Limb (tissue), 2 donors: ENCODE results near the gene SCRN2.

ENCODE experiments used
- DNase-seq, 2 donors: peaks; one replicate each; pipeline ENCODE4 v3.0.0-alpha.2; 2016; ENCODE audit errors: extremely low spot score in 2 of 2

The SCRN2 gene

DNA sequence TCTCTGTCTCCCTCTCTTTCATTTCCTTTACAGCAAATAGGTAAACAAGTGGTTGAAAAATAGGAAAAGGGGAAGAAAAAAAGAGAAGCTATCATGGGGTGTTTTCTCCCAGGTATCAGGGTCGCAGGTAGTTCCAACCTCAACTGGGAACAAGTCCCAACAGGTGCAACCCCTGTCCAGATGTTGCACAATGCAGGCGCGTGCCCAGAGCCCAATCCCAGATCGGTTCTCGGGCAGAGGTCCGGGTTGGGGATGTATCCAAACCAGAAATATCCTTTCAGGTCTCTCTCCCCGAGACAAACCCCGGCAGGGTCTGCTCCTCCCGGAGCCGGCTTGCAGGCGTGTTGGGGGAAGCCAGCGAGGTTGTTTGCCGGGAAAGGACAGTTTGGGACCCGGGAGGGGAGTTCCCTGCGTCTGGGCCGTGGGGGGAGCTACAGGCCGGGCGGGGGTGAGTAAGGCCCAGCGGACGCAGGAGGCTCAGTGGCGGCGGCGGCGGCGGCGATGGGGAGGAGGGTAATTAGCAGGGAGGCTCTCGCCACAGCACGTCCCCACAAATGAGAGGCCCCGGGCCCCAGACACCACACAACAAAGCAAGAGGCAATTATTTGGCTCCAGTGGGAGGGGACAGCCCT lies 31.1 kb upstream of the SCRN2 start:
- no peak for DNase-seq

DNA sequence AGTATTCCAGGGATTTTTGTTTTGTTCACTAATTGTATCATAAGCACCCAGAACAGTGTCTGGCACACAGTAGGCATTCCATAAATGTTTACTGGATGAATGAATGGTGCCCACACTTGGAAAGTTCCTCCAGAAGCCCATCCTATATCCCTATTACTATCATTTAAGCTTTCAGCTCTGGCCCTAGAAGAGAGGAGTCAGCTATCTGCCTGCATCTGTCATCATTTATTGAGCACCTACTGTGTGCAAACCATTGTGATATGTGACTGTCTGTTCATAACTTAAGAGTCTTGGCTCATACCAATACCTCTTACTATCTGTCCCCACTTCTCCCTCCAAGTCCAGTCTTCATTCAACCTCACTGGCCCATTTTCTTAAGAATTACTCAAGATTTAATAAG lies 30.0 kb upstream of the SCRN2 start:
- no peak for DNase-seq

DNA sequence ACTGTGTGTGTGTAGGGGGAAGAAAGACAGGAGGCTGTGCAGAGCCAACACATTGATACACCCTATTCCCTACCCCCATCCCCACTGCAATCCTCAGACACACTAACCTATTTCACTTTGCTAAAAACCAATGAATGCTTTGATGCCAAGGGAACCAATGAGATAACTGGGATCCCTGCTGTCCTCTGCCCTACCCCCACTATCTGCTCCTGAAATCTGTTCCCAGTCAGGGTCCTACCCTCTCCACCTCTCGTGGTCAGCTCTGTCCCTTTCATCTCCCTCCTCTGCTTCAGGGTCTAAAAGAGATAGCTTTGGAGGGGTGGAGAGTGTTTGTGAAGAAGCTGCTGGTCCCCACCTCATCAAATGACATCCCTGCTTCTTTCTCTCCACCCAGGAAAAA lies 29.0 kb upstream of the SCRN2 start:
- DNase-seq: no peak

DNA sequence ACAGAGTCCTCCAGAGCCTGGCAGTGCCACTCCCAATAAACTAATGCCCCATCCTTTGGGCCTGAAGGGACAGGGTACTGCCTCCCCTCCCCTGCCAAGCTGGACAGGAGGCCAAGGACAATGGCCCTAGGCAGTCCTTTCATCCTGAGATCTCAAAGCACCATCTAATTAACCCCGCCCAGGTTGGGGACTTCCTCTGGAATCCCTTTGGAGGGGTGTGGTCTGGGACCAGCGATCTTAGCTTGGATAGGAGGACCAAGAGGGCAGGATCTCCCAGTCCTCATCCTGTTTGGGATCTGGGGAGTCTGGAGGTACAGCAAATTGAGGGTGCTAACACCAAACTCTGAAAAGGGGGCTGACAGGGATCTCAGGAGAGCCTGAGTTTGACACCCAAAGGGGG lies 28.0 kb upstream of the SCRN2 start:
- no peak for DNase-seq

DNA sequence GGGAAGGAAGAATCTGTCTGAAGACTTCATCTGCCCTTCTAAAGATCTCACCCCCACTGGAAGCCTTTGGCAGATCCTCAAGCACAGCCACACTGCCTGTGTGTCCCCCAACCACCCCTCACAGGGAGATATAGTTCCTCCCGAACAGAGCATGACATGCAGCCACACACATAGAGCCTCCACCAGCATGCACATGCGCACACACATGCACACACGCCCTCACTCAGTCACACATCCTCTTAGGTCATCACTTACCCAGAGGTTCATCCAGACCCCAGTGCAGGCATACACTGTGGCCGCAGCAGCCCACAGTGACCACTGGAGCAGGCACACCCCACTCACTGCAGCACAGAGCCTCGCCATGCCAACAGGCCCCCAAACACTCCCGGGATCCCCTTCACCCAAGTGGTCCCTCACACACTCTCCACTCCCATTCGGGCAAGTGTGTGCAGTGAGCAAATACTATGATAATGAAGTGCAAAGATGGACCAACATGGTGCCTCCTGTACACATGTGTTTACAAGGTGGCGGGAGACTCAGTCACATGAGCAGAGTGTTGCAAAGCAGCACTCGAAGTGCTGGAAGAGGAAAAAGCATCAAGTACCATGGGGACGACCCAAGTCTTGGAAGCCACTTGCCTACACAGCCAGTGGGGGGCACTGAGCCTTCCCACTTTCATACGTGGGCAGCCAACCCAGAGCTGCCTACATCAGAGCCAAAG lies 26.9 kb upstream of the SCRN2 start:
- DNase-seq: no peak

DNA sequence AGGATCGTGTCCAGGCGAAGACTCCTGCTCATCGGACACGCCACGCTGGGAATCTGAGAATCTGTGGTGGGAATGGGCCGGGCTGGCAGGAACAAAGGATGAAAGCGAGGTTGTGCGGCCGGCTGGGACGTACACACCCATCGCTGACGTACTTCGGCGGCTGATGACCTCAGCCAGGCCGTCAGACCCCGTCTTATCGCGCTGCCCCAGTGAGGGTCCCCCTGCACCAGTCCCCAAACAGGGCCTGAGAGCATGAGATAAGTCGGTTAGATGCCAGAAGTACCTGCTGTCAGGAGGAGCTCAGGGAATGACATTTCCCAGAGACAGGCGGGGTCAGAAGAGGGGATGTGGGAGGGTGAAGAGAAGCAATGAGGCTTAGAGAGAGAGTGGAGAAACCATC lies 25.9 kb upstream of the SCRN2 start:
- DNase-seq: no peak

DNA sequence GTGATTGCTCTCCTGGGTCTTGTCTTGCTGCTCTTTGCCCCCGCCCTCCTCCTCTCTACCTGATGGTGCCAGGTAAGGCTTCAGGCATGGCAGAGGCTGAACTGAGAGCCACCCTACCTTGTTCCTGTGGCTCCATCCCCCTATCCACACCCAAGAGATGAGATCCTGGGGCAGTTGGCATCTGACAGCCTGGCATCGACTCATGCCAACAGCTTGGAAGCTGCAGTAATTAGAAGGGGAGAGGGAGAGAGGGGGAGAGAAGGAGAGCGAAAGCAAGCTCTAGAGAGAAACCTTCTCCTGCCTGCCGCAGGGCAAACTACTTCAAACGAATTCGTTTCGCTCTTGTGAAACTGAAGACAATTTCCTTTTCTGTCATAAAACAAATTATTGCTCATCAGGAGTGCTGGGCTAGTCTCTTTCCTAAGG lies 23.7 kb upstream of the SCRN2 start:
- DNase-seq: peak in 1 of 2 donors; percentile 18

DNA sequence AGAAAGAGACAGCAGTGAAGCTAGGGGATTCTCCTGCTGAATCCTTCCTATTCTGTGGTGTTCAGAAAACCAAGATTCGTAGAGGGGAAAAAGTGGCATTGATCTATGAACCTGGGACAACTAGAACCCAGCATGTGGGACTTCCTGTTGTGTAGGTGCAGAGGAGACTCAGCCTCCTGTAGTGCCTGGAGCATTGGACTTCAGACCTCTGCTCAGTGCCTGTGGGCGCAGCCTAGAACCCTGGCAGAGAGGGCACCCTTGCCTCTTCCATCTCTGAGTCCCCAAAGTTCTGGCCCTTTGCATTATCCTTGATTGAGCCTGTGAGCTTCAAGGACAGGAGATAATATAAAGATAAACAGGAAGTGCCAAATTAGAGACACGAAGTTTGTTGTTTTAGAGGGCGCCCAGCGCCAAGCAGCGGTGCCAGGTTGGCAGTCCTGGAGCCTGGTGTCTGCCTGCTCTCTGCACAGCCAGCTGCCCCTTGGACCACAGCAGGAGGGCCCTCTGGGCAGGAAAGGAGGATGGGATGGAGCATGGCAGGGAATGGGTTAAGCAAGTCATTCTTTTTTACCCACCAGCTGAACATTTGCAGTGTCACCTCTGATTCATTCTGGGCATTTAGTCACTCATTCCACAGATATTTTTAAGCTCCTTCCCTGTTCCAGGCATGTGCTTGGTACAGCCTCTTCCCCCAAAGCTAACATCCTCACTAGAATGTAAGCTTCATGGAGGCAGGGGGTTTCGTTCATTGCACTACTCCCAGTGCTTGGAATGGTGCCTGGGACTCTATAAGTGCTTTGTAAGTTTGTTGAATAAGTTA lies 21.8 kb upstream of the SCRN2 start:
- DNase-seq: peak in 1 of 2 donors; percentile 11

DNA sequence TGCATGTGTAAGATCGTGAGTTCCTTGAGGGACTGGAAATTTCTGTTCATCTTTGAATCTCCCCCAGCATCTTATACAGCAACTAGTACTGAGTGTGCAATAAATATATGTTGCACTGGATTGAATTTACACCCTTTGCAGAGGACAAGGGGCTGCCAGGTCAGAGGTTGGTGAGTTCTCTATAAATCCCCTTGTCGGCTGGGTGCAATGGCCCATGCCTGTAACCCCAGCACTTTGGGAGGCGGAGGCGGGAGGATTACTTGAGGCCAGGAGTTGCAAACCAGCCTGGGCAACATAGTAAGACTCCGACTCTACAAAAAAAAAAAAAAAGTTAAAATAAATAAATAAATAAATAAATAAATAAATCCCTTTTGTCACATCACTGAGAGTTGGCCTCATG lies 19.3 kb upstream of the SCRN2 start:
- DNase-seq: no peak

DNA sequence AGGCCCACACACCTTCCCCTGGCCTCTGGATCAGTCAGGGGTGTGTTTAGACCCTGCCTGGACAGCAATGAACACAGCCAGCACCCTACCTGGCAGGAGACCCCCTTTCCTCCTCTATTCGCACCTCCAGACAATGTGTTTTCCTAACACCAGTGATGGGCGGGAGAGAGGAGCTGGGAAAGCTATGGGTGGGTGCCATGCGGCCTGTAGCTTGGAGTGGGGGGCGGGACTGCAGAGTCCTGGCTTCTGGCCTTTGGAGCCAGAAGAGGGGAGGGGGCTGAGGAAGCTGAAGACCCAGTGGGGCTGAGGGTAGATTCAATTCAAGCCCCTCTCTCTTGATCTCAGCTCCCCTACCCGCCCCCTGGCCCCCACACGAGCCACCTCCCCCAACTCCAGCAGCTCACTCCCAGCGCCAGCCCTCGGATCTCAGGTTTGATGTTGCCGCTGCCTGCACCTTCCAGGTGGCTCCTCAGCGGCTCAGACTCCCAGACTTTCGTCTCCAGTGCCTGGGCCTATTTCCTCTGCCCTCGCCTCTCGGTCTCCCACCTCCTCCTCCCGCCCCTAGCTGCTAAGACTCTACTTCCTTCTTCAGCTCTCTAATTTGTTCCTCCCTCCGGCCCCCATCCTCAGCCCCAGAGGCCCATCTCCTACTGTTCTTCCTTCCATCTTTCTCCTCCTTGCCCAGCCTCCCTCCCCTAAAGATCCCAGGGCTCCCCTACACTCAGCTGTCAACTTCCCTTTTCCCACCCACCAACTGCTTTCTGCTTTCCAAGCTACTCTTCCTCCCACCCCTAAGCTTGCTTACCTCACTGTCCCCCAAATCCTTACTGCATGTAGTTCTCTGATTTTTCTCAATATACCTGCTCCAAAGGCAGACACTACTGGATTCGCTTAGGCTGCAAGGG lies 16.7 kb upstream of the SCRN2 start:
- no peak for DNase-seq

DNA sequence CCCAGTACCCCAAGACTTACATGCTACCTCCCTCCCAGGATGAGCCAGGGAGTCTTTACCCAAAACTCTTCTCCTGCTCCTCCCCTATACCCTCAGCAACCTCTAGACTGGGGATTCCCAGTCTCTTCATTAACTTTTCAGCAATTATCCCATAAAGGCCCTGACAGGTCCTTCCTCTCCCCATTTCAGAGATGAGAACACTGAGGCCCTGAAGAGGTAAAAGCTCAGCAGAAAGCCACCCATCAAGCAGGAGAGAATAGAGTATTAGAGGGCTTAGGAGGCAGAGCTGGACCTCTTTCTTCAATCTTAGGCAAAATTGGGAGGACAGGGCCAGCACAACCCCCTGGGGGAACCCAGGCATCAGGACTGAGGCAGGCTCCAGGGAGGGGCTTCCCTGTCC lies 15.8 kb upstream of the SCRN2 start:
- DNase-seq: no peak

DNA sequence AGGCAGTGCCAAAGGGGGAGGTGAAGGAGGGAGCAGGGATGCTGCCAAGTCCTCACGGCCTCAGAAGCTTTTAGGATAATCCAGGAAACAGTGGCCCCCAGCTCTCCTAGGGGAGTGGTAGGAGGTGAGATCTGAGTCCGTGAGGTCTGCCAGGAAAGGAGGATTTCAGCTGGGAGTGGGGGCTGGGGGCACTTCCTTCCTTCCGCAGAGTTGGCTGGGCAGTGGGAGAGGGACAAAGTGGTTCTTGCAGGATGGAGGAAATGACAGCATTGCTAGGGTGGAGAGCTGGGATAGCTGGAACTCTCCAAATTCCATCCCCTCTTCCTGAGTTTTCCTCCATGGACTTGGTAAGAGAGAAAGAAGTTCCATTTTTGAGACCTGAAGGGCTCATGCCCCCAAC lies 14.7 kb upstream of the SCRN2 start:
- no peak for DNase-seq

DNA sequence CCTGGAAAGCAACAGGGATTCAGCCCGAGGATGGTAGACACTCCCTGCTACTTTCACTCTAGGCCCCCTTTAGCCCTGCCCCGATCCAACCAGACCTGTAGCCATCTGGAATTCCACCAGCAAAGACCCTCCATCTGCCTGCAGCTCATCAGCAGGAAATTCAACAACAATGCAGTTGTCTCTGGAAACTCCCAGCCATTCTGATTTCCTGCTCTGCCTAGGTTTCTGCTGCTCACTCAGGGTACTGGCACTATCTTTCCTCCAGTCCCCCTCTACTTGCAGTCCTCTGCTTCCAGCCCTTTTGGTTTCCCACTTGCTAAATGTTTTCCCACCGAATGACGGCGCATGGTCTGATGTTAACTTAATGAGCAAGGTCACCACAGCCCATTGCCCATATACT lies 12.5 kb upstream of the SCRN2 start:
- DNase-seq: no peak

DNA sequence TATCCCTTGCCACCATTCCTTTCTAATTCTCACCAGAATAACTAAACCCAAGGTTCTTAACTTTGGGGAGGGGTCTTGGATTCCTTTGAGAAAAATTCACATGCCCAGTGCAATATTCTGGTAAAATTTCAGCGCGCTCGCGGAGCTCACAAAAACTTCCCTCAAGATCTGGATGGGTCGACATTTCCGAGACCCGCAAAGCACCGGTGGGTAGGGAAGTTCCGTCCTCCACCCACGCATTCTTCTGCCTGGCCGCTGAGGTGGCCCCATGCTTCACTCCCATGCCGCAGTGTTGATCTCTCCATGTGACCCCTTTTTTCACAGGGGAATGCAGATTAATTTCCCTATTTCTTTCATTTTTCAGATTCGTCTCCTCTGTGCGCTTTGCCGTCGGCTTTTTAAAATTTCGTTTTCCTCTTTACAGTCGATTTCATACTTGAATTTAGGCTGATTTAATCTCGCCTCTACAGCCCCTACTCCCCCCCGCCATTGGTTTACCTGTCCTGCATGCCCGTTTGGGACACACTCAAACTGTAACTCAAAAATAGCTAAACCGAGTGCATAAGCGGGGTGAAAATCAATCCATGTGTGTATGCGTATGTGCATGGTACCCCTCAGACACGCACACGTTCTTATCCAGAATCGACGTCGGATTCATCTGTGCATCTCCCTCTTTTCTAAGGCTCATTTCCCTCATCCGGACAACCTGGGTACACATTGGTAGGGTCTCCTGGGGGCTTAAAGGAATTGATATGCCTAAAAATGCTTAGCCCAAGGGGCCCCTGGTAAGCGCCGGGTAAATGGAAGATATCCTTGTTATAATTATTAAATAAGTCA lies 11.3 kb upstream of the SCRN2 start:
- no peak for DNase-seq

DNA sequence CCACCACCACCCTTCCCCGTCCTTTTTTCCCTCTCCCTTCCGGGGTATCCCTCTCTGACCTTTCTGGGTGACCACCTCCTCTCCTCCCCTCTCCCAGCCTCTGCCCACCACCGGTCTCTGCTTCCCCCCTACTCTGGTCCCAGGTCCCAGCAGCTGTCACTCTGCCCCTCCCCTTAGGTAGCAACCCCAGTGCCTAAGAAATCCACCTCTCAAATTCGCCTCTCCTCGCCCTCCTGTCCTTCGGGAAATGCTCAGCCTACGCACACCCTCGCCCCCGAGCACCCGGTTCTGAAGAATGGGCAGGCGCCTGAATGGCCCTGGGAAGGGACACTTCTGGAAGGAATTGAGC lies 10.7 kb upstream of the SCRN2 start:
- no peak for DNase-seq

DNA sequence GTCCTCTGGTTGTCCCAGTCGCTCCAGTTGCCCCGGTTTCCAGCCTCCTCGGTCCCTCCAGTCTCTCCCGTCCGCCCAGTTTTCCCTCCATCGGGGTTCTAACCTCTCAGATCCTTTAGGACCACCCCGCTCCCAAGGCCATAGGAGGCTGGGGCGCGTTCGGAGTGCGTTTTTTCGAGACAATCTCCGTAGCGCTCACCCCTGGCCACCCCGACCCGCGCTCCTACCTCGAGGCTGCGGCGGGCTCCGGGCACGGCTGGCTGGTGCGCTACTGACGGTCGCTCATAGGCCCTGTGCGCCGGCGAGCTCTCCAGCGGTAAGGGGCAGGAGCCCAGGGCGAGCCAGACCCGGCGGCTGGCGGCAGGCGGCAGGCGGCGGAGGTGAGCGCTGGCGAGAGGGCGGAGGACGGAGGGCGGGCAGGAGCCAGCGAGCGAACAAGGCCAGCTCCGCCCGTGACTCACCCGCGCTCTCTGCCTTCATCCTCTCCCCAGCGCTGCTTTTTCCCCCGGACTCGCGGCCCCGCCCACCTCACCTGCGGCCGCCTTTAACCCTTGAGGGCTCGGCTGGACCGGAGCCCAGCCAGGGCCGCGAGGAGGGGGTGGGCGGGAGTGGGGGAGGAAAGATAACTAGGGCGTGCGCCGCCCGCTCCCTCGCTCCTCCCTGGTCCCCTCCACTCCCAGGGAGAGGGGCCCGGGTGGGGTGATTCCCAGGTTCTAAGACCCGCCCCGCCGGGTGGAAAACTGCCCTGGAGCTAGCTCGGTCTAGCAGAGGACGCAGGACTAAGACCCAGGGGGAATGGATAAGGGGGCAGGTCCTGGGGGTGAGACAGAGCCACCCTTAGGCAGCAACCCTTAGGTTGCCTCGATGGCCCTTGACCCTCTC lies 9.9 kb upstream of the SCRN2 start, which contains the start of gene SP6:
Gene SP6, minus strand, starts transcription at position 472 of the 882 bp plus-strand sequence. CDS start 2,734 bp downstream, outside the sequence.
- DNase-seq: peak in 1 of 2 donors; percentile 70

DNA sequence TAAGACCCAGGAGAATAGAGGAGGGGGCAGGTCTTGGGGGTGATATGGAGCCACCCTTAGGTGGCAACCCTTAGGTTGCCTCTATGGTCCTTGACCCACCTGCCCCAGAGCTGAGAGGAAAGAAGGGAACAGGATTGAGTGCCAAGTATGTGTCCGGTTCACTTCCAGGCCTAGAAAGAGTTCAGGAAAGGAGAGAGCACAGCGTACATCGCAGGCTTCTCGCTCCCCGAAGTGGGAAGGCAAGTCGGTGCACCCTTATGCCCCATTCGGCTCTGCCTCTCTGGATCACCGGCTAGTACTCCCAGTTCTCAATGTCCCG lies 9.3 kb upstream of the SCRN2 start:
- no peak for DNase-seq

DNA sequence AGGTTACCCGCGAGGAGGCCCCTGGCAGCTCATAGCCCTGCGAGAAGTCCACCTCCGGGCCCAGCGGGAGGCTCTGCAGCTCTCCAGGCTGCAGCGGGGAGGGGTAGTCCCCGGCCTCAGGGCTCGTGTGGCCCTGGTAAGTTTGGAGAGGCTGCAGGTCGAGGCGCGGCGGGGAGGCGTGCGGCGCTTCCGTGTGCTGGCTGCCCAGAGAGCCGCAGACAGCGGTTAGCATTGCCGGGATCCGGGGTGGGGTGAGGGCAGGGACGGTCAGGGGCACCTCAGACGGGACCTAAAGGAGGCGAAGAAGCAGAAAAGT lies 7.1 kb upstream of the SCRN2 start:
- no peak for DNase-seq

DNA sequence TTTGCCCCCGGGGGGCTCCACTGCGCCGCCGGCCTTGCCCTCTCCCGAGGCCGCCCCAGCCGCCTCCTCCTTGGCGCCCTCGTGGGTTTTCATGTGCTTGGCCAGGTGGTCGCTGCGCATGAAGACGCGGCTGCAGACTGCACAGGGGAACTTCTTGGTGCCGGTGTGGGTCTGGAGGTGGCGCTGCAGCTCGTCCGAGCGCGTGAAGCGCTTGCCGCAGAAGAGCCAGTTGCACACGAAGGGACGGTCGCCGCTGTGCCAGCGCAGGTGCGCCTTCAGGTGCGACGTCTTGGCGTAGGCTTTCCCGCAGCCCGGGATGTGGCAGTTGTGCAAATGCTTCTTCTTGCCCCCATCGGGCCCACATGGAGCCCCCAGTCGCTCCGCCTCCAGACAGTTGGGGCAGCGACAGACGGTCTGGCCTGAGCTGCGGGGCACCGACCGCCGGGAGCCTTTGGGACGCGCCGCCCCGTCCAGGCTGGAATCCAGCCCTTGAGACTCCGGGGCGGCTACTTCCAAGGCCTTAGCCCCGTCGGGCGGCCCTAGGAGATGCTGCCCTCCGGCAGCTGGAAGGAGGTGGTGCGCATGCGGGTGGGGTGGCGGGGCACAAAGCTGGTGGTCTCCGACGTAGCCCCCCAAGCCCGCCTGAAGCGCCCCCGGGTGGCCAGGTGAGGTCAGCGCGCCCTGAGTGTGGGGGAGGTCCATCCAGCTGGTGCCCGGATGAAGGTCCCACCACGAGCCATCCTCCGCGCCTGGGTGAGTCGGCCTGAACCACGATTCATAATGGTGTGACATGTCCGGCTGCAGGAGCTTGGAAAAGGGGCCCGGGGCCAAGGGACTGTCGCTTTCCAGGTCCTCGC lies 6.5 kb upstream of the SCRN2 start:
- no peak for DNase-seq
